Coronary artery (tissue), 2 donors: Measurements from ENCODE around the gene SCN9A.

Experiments used
- DNase-seq: peaks from one replicate; pipeline ENCODE4 v3.0.0-alpha.2; 2017; ENCODE audit warnings: low spot score
- H3K27ac ChIP-seq, 2 donors: fragments of 200-600 bp; sonication (generic); one replicate each; pipeline ENCODE4 v1.5.1; 2016 to 2019
- H3K4me3 ChIP-seq: fragments of 200-600 bp; sonication (generic); 2 replicates; pipeline ENCODE4 v1.5.1; 2016; ENCODE audit warnings: mild to moderate bottlenecking, moderate library complexity
- CTCF ChIP-seq: fragments of 200-600 bp; sonication (generic); IDR thresholded peaks from one replicate; pipeline ENCODE4 v1.5.1; 2019; ENCODE audit warnings: antibody characterized with exemption

The SCN9A gene

GRCh38 chr2:166376488-166376828 lies 714 bp upstream of the SCN9A start:
- TF ChIP-seq CTCF = no peak
- peak overlapping the region in 1 of 2 donors; percentile 53 for H3K27ac ChIP-seq
- peak overlapping the region; percentile 71 for H3K4me3 ChIP-seq
- no peak for DNase-seq

- Histone ChIP-seq H3K4me3 (peak overlapping the region; percentile 71), H3K27ac (peak overlapping the region in 1 of 2 donors; percentile 4)
- no peak for DNase-seq
- TF ChIP-seq CTCF = no peak
These were observed 479 bp downstream of the SCN9A start for GRCh38 chr2:166375195-166375735.

- DNase-seq = no peak
- Histone ChIP-seq H3K4me3 (no peak overlapping the region), H3K27ac (no peak overlapping the region)
- no peak for TF ChIP-seq CTCF
These were observed 1.8 kb downstream of the SCN9A start for GRCh38 chr2:166373951-166374350.

- no peak for TF ChIP-seq CTCF
- Histone ChIP-seq H3K27ac (no peak overlapping the region), H3K4me3 (no peak overlapping the region)
- DNase-seq = no peak
These were observed 2.2 kb downstream of the SCN9A start for GRCh38 chr2:166373539-166373938.

GRCh38 chr2:166373105-166373504 lies 2.6 kb downstream of the SCN9A start:
- no peak for DNase-seq
- no peak overlapping the region for H3K4me3 ChIP-seq
- TF ChIP-seq CTCF = no peak

GRCh38 chr2:166372046-166372445 lies 3.7 kb downstream of the SCN9A start:
- no peak for TF ChIP-seq CTCF
- no peak overlapping the region for H3K27ac ChIP-seq
- no peak for DNase-seq
- no peak overlapping the region for H3K4me3 ChIP-seq

More at GRCh38 chr2:166373105-166373504, 2.6 kb downstream of the SCN9A start:
- H3K27ac ChIP-seq = no peak overlapping the region

GRCh38 chr2:166365803-166366420 lies 9.8 kb downstream of the SCN9A start:
- Histone ChIP-seq H3K4me3 (no peak overlapping the region), H3K27ac (no peak overlapping the region)
- DNase-seq = no peak
- no peak for TF ChIP-seq CTCF
